IMR-90 (cell line): ENCODE data around the gene TUFM.
A peak's percentile ranks its signal among the peaks of the same experiment; 100 is the strongest.

Experiments
- BHLHE40 ChIP-seq: fragments of 150-350 bp; IDR thresholded peaks from 2 replicates; pipeline ENCODE4 v1.6.1; 2016; ENCODE audit warnings: mild to moderate bottlenecking, low read depth, low read length
- CEBPB ChIP-seq: IDR thresholded peaks from 2 replicates; pipeline ENCODE4 v1.6.1; 2012; ENCODE audit warnings: low read depth, low read length, improper control_type of control experiment
- CHD1 ChIP-seq: IDR thresholded peaks from 2 replicates; pipeline ENCODE4 v1.6.1; 2012; ENCODE audit warnings: low read depth, low read length, improper control_type of control experiment
- CTCF ChIP-seq: conservative IDR thresholded peaks from 2 replicates; pipeline ENCODE4 v1.5.1; 2012; ENCODE audit warnings: mild to moderate bottlenecking, low read depth, low read length, improper control_type of control experiment
- ELK1 ChIP-seq: fragments of 150-350 bp; IDR thresholded peaks from 2 replicates; pipeline ENCODE4 v1.6.1; 2016; ENCODE audit warnings: low read depth, mild to moderate bottlenecking, low read length, moderate library complexity, borderline replicate concordance
- FOS ChIP-seq: fragments of 150-350 bp; IDR thresholded peaks from 2 replicates; pipeline ENCODE4 v1.6.1; 2016; ENCODE audit warnings: low read depth, low read length
- MAZ ChIP-seq: IDR thresholded peaks from 2 replicates; pipeline ENCODE4 v1.6.1; 2012; ENCODE audit warnings: low read depth, mild to moderate bottlenecking, low read length, improper control_type of control experiment, moderate library complexity, borderline replicate concordance
- NFE2L2 ChIP-seq: fragments of 150-350 bp; IDR thresholded peaks from 2 replicates; pipeline ENCODE4 v1.6.1; 2016; ENCODE audit warnings: low read depth, mild to moderate bottlenecking, low read length
- POLR2A ChIP-seq: IDR thresholded peaks from 2 replicates; pipeline ENCODE4 v1.6.1; 2012; ENCODE audit warnings: mild to moderate bottlenecking, low read depth, low read length
- RAD21 ChIP-seq: IDR thresholded peaks from 2 replicates; pipeline ENCODE4 v1.6.1; 2012; ENCODE audit warnings: low read length, improper control_type of control experiment
- RCOR1 ChIP-seq: IDR thresholded peaks from 2 replicates; pipeline ENCODE4 v1.6.1; 2012; ENCODE audit warnings: mild to moderate bottlenecking, low read length, improper control_type of control experiment; ENCODE audit not compliant: insufficient replicate concordance
- RFX5 ChIP-seq: IDR thresholded peaks from 2 replicates; pipeline ENCODE4 v1.8.0; 2012; ENCODE audit warnings: low read depth, mild to moderate bottlenecking, low read length, moderate library complexity
- SMC3 ChIP-seq: fragments of 150-350 bp; IDR thresholded peaks from 2 replicates; pipeline ENCODE4 v1.6.1; 2016; ENCODE audit warnings: low read depth, mild to moderate bottlenecking, antibody characterized with exemption, low read length, moderate library complexity
- USF2 ChIP-seq: fragments of 150-350 bp; IDR thresholded peaks from 2 replicates; pipeline ENCODE4 v1.6.1; 2017; ENCODE audit warnings: mild to moderate bottlenecking, antibody characterized with exemption, low read length, low read depth

- peak; percentile 24; the same call in 1 of the 2 replicates for TF ChIP-seq USF2
- peak; percentile 21; the same call in 1 of the 2 replicates for TF ChIP-seq CTCF
- no peak for TF ChIP-seq NFE2L2
- peak; percentile 33; the same call in 1 of the 2 replicates for TF ChIP-seq FOS
- no peak for TF ChIP-seq RAD21
- no peak for TF ChIP-seq RFX5
- peak; percentile 82 for TF ChIP-seq POLR2A
- 0 out of 2 replicates have a peak, but pooled peaks have one; percentile 11 for TF ChIP-seq CEBPB
- TF ChIP-seq RCOR1, result no peak
- TF ChIP-seq CHD1, result no peak
- peak; percentile 99 for TF ChIP-seq MAZ
- no peak for TF ChIP-seq SMC3
- TF ChIP-seq BHLHE40, result no peak
- TF ChIP-seq ELK1, result no peak
Observed at GRCh38 chr16:28823873-28824716, 22.1 kb downstream of the TUFM start.
